Astrocyte (in vitro differentiated cells and primary cell): Measurements from ENCODE around the gene LINS1. TPM values are rescaled to one million over a fixed set of nuclear protein-coding genes. Genes with fewer than 3 reads are reported as not detected.
A peak's percentile ranks its signal among the peaks of the same experiment; 100 is the strongest.

Experiments used
- DNase-seq: peaks from one replicate; pipeline ENCODE4 v3.0.0-alpha.2; 2010; ENCODE audit warnings: low read depth
- FAIRE-seq: peaks from 2 replicates; lab custom pipeline; 2011; peaks lifted over from hg19 to GRCh38; lab: Jason Lieb, UNC
- H2AFZ ChIP-seq: 2 replicates; pipeline ENCODE4 v1.6.0; 2012; ENCODE audit warnings: low read depth, low read length, inconsistent platforms
- H3K27ac ChIP-seq: 2 replicates; pipeline ENCODE4 v1.5.1; 2011; ENCODE audit warnings: low read depth, low read length, inconsistent platforms
- H3K27me3 ChIP-seq: 2 replicates; pipeline ENCODE4 v1.6.0; 2011; ENCODE audit warnings: low read length, inconsistent platforms; ENCODE audit not compliant: insufficient read depth
- H3K36me3 ChIP-seq: 2 replicates; pipeline ENCODE4 v1.5.1; 2011; ENCODE audit warnings: low read length, inconsistent platforms; ENCODE audit not compliant: insufficient read depth
- H3K4me1 ChIP-seq: 2 replicates; pipeline ENCODE4 v1.5.1; 2011; ENCODE audit warnings: low read length, inconsistent platforms; ENCODE audit not compliant: insufficient read depth
- H3K4me2 ChIP-seq: 2 replicates; pipeline ENCODE4 v1.6.0; 2012; ENCODE audit warnings: low read length, inconsistent platforms
- H3K4me3 ChIP-seq: 2 replicates; pipeline ENCODE4 v1.5.1; 2011; ENCODE audit warnings: low read depth, mild to moderate bottlenecking, low read length, inconsistent platforms; ENCODE audit not compliant: insufficient read depth
- H3K79me2 ChIP-seq: 2 replicates; pipeline ENCODE4 v1.6.0; 2012; ENCODE audit warnings: mild to moderate bottlenecking, low read length, inconsistent platforms; ENCODE audit not compliant: insufficient read depth
- H3K9ac ChIP-seq: 2 replicates; pipeline ENCODE4 v1.6.0; 2012; ENCODE audit warnings: mild to moderate bottlenecking, low read length, inconsistent platforms
- H3K9me3 ChIP-seq: 2 replicates; pipeline ENCODE4 v1.5.1; 2012; ENCODE audit warnings: low read depth, mild to moderate bottlenecking, low read length, inconsistent platforms; ENCODE audit not compliant: insufficient read depth
- H4K20me1 ChIP-seq: 2 replicates; pipeline ENCODE4 v1.6.0; 2012; ENCODE audit warnings: low read length, inconsistent platforms; ENCODE audit not compliant: insufficient read depth
- H3K27ac Mint-ChIP-seq: one replicate; pipeline ENCODE4 v1.8.0; 2021; ENCODE audit warnings: mild to moderate bottlenecking, mixed read lengths; ENCODE audit not compliant: unreplicated experiment
- H3K27me3 Mint-ChIP-seq: one replicate; pipeline ENCODE4 v1.8.0; 2021; ENCODE audit warnings: low read depth, mixed read lengths; ENCODE audit not compliant: unreplicated experiment
- H3K36me3 Mint-ChIP-seq: one replicate; pipeline ENCODE4 v1.8.0; 2021; ENCODE audit warnings: low read depth, mixed read lengths; ENCODE audit not compliant: unreplicated experiment
- H3K4me1 Mint-ChIP-seq: one replicate; pipeline ENCODE4 v1.8.0; 2021; ENCODE audit warnings: low read depth, mixed read lengths; ENCODE audit not compliant: unreplicated experiment
- H3K4me3 Mint-ChIP-seq: one replicate; pipeline ENCODE4 v1.8.0; 2021; ENCODE audit warnings: mild to moderate bottlenecking, moderate library complexity, mixed read lengths; ENCODE audit not compliant: unreplicated experiment
- H3K9me3 Mint-ChIP-seq: one replicate; pipeline ENCODE4 v1.8.0; 2021; ENCODE audit warnings: mild to moderate bottlenecking, mixed read lengths; ENCODE audit not compliant: unreplicated experiment
- CTCF ChIP-seq: IDR thresholded peaks from 2 replicates; pipeline ENCODE4 v1.5.1; 2011; ENCODE audit warnings: low read depth, mild to moderate bottlenecking, inconsistent platforms, low read length, moderate library complexity; ENCODE audit not compliant: insufficient read depth
- EZH2 ChIP-seq: IDR thresholded peaks from 2 replicates; pipeline ENCODE4 v1.6.1; 2012; ENCODE audit warnings: mild to moderate bottlenecking, low read length, inconsistent platforms; ENCODE audit not compliant: insufficient read depth
- total RNA-seq: library from RNA; stranded (reverse); gene quantifications from 2 replicates; pipeline ENCODE4 v1.2.1, GENCODE V29; 2021

The LINS1 gene
- total RNA-seq, 1 donor from 2014 or later = 10.7 TPM

GRCh38 chr15:100596792-100597191, 5.2 kb downstream of the LINS1 start:
- Histone ChIP-seq H3K4me2 (peak overlapping the region; percentile 13), H3K27ac (no peak overlapping the region), H2AFZ (no peak overlapping the region), H3K9ac (no peak overlapping the region), H3K79me2 (peaks cover 97% of the 10 kb centered on the region), H3K36me3 (no peaks in the 10 kb centered on the region), H3K4me3 (no peak overlapping the region), H3K27me3 (no peaks in the 10 kb centered on the region), H3K9me3 (no peaks in the 10 kb centered on the region), H4K20me1 (peaks cover 55% of the 10 kb centered on the region), H3K4me1 (peaks cover 8% of the 10 kb centered on the region)
- H3K27ac Mint-ChIP-seq = no peak overlapping the region
- H3K9me3 Mint-ChIP-seq = no peaks in the 10 kb centered on the region
- TF ChIP-seq CTCF (no peak), EZH2 (no peak)
- H3K4me3 Mint-ChIP-seq = no peak overlapping the region
- no peaks in the 10 kb centered on the region for H3K27me3 Mint-ChIP-seq
- peaks cover 6% of the 10 kb centered on the region for H3K4me1 Mint-ChIP-seq
- H3K36me3 Mint-ChIP-seq = peaks cover 1% of the 10 kb centered on the region
- DNase-seq (peak; percentile 78), FAIRE-seq (no peak)

- Histone ChIP-seq H3K4me3 (no peak overlapping the region), H3K27ac (no peak overlapping the region), H3K9me3 (no peaks in the 10 kb centered on the region), H3K79me2 (peaks cover 97% of the 10 kb centered on the region), H3K4me1 (peaks cover 4% of the 10 kb centered on the region), H3K4me2 (no peak overlapping the region), H3K36me3 (no peaks in the 10 kb centered on the region), H4K20me1 (peaks cover 60% of the 10 kb centered on the region), H3K27me3 (no peaks in the 10 kb centered on the region), H2AFZ (no peak overlapping the region), H3K9ac (no peak overlapping the region)
- no peaks in the 10 kb centered on the region for H3K27me3 Mint-ChIP-seq
- H3K36me3 Mint-ChIP-seq = peaks cover 3% of the 10 kb centered on the region
- H3K4me1 Mint-ChIP-seq = peaks cover 6% of the 10 kb centered on the region
- no peak for DNase-seq
- H3K9me3 Mint-ChIP-seq = peaks cover 4% of the 10 kb centered on the region
- no peak for FAIRE-seq
- TF ChIP-seq EZH2 (no peak), CTCF (no peak)
- no peak overlapping the region for H3K4me3 Mint-ChIP-seq
- no peak overlapping the region for H3K27ac Mint-ChIP-seq
Observed at GRCh38 chr15:100595964-100596363, 6.0 kb downstream of the LINS1 start.

GRCh38 chr15:100593431-100593830, 8.6 kb downstream of the LINS1 start:
- Mint-ChIP-seq H3K9me3 (peaks cover 4% of the 10 kb centered on the region), H3K4me1 (peaks cover 5% of the 10 kb centered on the region), H3K27me3 (no peaks in the 10 kb centered on the region), H3K27ac (no peak overlapping the region), H3K4me3 (no peak overlapping the region), H3K36me3 (peaks cover 9% of the 10 kb centered on the region)
- Histone ChIP-seq H3K79me2 (peaks cover 87% of the 10 kb centered on the region), H3K4me3 (no peak overlapping the region), H4K20me1 (peaks cover 53% of the 10 kb centered on the region), H3K4me1 (no peaks in the 10 kb centered on the region), H3K9me3 (peaks cover 9% of the 10 kb centered on the region), H3K27me3 (no peaks in the 10 kb centered on the region), H3K9ac (no peak overlapping the region), H3K4me2 (no peak overlapping the region), H3K27ac (no peak overlapping the region), H3K36me3 (no peaks in the 10 kb centered on the region), H2AFZ (no peak overlapping the region)
- TF ChIP-seq CTCF (no peak), EZH2 (no peak)
- FAIRE-seq (no peak), DNase-seq (no peak)
